HG03060 (cell line): ENCODE results near the gene FAM151B.
"Not testable (repeated sequence)": the region's sequence is repeated elsewhere in the genome, so short reads cannot be mapped to it uniquely, and the experiment has no call there.

Source experiments
- ATAC-seq: cut with Tn5 transposase; IDR thresholded peaks from one replicate; pipeline ENCODE4 v1.9.1; 2021; ENCODE audit warnings: low read depth, moderate number of reproducible peaks; ENCODE audit not compliant: unreplicated experiment

FAM151B gene

DNA sequence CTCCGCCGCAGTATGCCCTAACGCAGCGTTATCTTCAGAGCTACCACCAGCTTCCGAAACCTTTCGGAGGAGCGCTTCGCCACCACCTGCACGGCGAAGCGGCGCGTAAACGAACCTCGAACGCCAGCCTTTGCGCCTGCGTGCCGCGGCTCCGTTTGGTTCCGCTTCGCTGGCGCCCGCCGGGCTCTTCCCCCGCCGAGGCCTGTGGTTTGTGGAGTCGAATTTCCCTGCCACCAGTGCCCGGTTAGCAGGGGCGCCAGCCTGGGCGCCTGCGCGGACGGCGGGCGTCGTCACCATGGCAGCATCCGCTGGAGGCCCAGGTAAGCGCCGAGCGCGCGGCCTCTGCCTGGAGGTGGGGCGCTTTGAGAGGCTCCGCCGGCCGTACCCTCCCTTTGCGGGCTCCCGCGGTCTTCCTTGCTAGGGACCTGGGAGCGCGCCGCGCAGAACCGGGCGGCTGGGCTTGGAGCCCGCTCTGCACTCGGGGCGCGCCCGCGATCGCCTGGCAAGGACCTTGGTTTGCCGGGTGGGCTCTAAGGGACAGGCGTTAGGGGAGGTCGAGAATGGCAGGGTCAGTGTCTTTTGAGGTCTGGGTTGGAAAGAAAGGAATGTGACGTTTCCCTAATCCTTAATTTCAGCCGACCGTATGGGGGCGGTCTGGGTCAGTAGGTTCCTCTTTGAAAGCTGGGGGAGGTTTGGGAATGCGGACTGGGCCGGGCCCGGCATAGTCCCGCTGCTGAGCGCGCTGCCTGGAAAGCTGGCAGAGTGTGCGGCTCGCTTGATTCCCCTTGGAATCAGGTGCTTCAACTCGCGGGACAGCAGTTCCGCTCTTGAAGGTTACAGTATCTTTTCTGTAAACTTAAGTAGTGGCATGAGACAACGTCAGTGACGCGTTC lies at the start of gene FAM151B:
Gene FAM151B (plus strand): TSS at position 272 of the 893 bp plus-strand sequence. CDS start 24 bp downstream, at position 296.
- ATAC-seq, result no peak

GRCh38 chr5:80438739-80439138 lies 49.2 kb upstream of the FAM151B start:
- no peak for ATAC-seq

GRCh38 chr5:80439213-80439612 lies 48.7 kb upstream of the FAM151B start:
- ATAC-seq, result no peak

DNA sequence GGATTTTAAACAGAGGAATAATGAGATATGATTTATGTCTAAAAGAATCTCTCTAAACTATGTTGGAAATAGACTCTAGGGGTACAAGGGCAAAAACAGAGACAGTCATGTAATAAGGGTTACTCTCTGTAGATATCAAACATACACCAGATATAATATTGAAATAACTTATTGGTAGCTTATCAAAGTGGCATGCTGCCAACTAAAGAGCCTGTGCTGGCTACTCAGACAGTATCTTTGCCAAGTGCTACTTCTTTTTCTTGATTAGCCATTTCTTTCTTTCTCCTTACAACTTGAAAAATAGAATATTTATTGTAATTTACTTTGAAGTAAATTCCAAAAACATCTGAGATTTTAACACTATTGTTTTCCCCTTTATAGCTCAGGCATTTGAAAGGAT lies 45.2 kb upstream of the FAM151B start:
- ATAC-seq, result no peak

DNA sequence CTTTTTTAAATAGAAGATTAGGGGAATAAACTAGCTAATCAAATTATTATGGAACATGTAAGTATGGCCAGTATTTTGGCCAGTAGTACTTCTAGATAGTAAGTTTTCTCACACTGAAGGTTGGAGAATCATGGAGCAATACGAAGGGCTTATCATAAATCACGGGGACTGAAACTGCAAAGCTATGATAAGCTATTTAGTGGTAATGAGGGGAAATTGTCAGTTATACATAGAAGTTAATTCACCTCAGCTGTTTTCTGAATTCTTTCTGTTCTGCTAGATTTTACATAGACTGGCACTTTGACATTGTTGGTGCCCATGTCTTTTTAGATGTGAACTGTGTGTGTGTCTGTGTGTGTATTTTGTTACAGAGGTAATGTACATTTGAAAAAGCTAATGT lies 34.5 kb upstream of the FAM151B start:
- no peak for ATAC-seq

GRCh38 chr5:80463269-80463668 lies 24.6 kb upstream of the FAM151B start:
- no peak for ATAC-seq

- no peak for ATAC-seq
Measured at GRCh38 chr5:80466669-80467485, 21.0 kb upstream of the FAM151B start.

DNA sequence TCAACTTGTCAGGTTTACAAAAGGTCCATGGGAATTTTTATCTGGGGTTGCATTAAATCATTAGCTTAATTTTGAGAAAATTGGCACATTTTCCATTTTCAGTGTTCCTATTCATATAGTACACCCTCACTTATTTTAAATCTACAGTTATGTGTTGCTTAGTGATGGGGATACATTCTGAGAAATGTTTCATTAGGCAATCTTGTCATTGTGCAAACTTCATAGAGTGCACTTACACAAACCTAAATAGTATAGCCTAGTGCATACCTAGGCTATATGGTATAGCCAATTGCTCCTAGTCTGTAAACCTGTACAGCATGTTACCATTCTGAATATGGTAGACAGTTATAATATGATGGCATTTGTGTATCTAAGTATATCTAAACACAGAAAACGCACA lies 19.8 kb upstream of the FAM151B start:
- no peak for ATAC-seq

GRCh38 chr5:80470631-80471030 lies 17.3 kb upstream of the FAM151B start:
- not testable (repeated sequence) for ATAC-seq

GRCh38 chr5:80474929-80475328 lies 13.0 kb upstream of the FAM151B start:
- no peak for ATAC-seq

DNA sequence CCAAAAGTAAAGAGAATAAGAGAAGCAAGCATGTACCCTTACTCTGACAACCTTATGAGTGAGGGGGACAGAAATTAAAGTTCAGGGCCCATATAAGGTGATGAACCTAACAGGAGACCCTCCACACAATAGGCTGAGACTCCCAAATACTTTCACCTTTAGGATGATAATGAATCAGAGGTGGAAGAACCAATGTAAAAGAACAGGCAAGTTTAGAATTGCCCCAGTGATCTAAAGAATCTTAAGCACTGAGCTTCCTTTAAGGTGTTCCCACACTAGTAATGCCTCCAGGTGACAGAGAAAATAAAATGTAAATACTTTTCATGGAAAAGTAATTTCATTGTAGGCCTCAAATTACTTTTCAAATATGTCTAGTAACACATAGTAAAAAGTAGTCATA lies 8.2 kb upstream of the FAM151B start:
- ATAC-seq, result no peak

GRCh38 chr5:80480354-80480753 lies 7.5 kb upstream of the FAM151B start:
- no peak for ATAC-seq

GRCh38 chr5:80481019-80481893 lies 6.6 kb upstream of the FAM151B start:
- ATAC-seq, result no peak

DNA sequence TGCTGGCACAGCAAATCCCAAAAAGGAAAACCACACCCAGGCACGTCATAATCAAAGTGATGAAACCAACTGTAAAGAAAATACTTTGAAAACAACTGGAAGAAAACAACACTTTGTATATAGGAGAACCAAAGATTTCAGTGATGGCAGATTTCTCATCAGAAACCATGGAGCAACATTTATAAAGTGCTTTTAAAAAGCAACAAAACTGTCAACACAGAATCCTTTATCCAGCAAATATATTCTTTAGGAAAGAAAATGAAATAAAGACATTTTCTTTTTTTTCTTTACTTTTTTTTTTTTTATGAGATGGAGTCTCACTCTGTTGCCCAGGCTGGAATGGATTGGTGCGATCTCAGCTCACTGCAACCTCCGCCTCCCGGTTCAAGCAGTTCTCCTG lies 5.3 kb upstream of the FAM151B start:
- ATAC-seq, result no peak

DNA sequence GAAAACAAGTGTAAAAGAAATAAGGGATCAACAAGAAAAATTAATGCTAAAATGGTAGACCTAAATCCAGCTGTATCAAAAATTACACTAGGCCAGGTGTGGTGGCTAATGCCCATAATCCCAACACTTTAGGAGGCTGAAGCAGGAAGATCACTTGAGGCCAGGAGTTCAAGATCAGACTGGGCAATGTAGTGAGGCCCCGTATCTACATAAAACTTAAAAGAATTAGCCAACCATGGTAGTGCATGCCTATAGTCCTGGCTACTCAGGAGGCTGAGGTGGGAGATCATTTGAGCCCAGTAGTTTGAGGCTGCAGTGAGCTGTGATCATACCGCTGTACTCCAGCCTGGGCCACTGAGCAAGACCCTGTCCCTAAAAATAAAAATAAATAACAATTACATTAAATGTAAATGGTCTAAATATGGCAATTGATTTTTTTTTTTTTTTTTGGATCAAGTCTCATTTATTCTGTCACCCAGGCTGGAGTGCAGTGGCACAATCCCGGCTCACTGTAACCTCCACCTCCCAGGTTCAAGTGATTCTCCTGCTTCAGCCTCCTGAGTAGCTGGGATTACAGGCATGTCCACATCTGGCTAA lies 4.2 kb upstream of the FAM151B start:
- ATAC-seq, result no peak

DNA sequence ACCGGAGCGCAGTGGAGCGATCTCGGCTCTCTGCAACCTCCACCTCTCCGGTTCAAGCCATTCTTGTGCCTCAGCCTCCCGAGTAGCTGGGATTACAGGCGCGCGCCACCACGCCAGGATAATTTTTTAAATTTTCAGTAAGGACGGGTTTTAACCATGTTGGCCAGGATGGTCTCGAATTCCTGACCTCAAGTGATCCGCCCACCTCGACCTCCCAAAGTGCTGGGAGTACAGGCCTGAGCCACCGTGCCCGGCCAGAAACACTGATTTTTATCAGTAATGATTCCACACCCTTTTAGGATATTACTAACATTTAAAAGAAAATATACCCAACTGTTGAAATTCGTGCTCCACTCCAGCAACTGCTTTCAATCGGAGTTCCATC lies 464 bp upstream of the FAM151B start:
- ATAC-seq, result no peak

DNA sequence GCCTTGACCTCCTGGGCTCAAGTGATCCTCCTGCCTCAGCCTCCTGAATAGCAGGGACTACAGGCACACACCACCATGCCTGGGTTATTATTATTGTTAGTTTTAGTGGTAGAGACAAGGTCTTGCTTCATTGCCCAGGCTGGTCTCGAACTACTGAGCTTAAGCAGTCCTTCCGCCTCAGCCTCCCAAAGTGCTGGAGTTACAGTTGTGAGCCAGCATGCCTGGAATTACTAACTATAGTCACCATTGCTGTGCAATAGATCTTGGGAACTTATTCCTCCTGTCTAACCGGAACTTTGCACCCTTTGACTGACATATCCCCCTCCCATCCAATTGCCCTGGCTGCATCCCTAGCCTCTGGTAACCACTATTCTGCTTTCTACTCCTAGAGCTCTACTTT lies 3.4 kb downstream of the FAM151B start:
- ATAC-seq, result no peak

DNA sequence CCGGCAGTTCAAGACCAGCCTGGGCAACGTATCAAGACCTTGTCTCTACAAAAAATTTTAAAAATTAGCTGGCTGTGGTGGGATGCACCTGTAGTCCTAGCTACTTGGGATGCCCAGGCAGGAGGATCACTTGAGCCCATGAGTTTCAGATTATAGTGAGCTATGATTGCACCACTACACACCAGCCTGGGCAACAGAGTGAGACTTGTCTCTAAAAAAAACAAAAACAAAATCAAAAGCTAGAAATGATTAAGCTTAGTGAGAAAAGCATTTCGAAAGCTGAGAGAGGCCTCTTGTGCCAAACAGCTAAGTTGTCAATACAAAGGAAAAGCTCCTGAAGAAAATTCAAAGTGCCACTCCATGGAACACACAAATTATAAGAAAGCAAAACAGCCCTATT lies 4.8 kb downstream of the FAM151B start:
- no peak for ATAC-seq

GRCh38 chr5:80493443-80493842 lies 5.5 kb downstream of the FAM151B start:
- ATAC-seq, result not testable (repeated sequence)

- ATAC-seq, result no peak
Measured at GRCh38 chr5:80495891-80496290, 8.0 kb downstream of the FAM151B start.
